AG09319 (cell line): ENCODE measurements around the gene COIL.

Experiments used
- DNase-seq: peaks from one replicate; pipeline ENCODE4 v3.0.0-alpha.2; 2010; ENCODE audit warnings: low read depth; ENCODE audit errors: extremely low read depth
- TF ChIP-seq, protein P1 (sequence below): IDR thresholded peaks from 2 replicates; pipeline ENCODE4 v1.5.1; 2011; ENCODE audit warnings: low read depth, mild to moderate bottlenecking, inconsistent platforms, low read length, moderate library complexity

COIL gene

DNA sequence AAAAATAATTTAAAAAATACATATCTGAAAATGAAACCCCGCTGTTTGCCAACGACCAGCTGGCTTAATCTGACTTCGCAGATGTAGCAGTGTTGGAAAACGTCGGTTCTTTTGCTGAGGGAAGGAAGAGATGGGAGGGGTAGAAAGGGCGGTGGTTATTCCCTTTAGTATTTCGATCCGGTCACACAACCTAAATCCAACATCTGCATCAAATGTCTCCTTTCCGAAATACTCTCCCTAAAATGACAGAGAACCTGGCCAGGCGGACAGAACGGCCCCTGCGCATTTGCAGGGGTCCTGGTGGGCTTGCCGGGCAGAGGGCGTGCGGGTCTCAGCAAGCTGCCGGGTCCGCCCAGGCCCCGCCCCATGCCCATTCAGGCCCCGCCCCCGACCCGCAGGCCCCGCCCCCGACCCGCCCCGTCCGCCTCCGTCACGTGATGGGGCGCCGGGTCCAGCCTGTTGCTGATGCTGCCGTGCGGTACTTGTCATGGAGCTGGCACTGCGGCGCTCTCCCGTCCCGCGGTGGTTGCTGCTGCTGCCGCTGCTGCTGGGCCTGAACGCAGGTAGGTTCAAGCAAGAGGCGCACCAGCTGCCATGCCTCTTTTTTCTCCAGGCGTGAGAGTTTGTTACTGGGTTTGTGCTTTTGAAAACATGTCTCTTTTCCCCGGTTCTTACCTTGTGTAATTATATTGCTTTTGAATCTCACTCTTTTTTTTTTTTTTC lies 17.0 kb upstream of the COIL start, which contains the start of gene SCPEP1:
TSS of gene SCPEP1 (plus strand) at position 459 of the 723 bp plus-strand sequence. CDS start at position 488, 29 bp downstream.
- DNase-seq, result peak; percentile 39
- TF ChIP-seq, protein P1, sequence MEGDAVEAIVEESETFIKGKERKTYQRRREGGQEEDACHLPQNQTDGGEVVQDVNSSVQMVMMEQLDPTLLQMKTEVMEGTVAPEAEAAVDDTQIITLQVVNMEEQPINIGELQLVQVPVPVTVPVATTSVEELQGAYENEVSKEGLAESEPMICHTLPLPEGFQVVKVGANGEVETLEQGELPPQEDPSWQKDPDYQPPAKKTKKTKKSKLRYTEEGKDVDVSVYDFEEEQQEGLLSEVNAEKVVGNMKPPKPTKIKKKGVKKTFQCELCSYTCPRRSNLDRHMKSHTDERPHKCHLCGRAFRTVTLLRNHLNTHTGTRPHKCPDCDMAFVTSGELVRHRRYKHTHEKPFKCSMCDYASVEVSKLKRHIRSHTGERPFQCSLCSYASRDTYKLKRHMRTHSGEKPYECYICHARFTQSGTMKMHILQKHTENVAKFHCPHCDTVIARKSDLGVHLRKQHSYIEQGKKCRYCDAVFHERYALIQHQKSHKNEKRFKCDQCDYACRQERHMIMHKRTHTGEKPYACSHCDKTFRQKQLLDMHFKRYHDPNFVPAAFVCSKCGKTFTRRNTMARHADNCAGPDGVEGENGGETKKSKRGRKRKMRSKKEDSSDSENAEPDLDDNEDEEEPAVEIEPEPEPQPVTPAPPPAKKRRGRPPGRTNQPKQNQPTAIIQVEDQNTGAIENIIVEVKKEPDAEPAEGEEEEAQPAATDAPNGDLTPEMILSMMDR, result no peak

DNA sequence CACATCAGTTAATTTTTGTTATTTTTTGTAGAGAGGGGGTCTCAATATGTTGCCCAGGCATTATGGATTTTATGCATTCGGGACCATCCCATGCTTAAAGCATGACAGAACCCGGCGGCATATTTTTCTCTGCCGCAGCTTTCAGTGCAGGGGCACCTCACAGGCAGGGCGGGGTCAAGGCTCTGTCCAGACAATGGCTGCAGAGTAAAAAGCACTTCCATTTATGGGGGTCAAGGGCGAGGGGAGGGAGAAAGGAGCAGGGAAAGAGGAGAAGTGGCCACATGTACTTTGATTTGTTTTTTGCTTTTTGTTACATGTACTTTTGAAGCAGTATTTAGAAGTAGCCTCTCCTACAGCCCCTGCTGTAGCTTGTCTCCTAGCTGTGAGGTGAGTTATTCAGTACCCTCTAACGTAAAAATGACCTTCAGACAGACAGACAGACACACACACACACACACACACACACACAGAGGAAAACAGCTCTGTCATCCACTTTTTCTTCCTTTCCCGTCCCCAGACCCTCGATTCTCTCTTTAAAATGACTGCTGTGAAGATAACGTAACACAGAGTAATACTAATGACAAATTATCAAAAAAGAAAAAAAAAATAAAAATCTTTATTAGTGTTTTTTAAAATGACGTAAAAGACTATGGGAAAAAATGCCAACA lies 16.2 kb upstream of the COIL start:
- DNase-seq, result no peak
- TF ChIP-seq, protein P1, result no peak

DNA sequence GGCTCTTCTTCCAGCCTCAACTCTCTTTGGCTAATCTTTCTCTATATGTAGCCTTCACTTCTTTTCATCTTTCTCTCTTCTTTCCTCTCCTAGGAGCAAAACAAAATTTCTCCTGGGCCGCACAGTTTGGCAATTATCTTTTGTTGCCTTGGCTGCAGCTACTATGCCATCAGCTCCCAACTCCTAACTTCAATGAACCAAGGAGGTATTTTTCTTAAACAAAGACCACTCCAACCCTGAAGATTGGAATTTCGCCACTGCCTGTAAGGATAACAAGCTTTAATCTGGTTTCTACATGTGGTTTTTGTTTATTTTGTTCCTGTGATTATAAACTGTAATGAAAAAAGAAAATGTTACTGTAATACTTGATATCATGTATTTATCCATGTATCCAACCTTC lies 14.8 kb upstream of the COIL start:
- no peak for DNase-seq
- TF ChIP-seq, protein P1, result no peak

DNA sequence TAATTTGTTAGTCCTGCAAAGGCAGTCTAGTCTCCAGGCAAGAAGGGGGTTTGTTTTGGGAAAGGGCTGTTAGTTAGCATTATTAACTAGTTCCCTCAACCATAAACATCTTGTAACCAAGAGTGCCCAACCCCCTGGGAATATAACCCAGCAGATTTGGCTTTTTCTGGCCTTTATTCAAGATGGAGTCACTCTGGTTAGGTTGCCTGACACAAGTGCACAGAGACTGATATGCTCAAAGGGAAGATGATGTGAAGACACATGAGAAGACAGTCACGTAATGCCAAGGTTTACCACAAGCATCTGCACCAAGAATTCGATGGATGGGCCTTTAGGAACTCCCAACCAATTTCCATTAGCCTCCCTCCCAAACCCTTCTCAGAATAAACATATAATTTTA lies 13.2 kb upstream of the COIL start:
- DNase-seq, result no peak
- TF ChIP-seq, protein P1, result no peak

DNA sequence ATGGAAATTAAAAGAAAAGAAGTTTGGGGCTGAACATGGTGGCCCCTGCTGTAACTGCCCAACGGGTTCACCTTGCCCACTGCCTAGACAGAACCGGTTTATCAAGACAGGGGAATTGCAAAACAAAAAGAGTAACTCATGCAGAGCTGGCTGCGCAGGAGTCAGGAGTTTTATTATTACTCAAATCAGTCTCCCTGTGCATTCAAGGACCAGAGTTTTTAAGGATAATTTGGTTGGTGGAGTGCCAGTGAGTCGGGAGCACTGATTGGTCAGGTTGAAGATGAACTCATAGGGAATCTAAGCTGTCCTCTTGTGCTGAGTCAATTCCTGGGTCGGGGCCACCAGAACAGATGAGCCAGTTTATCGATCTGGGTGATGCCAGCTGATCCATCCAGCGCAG lies 12.7 kb upstream of the COIL start:
- TF ChIP-seq, protein P1, result no peak
- no peak for DNase-seq

DNA sequence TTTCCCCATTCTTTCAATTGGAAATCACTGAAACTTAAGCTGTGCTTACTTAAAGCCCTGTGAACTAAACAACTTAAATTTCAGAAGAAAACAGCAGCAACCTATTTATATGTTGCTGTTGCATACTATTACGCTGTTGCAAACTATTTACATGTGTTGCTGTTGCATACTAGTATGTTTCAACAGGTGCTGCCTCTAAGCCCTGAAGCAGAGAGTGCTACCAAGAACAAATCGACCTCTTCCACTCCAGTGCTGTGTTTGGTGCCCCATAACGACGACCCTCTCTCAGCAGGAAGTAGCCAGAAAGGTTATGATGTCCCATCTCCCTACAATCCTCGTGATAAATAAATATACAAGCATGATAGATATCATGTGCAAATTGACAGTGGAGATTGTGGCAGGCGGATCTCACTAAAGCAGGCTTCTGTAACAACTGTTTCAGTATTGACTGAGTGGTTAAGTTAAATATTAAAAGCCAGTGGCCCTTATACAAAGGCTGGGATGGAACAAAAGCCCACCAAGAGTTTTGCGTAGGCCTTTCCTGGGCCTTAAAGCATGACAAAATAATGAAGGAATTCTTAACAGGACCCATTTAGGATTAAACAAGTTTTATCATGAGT lies 11.4 kb upstream of the COIL start:
- TF ChIP-seq, protein P1, result no peak
- no peak for DNase-seq

DNA sequence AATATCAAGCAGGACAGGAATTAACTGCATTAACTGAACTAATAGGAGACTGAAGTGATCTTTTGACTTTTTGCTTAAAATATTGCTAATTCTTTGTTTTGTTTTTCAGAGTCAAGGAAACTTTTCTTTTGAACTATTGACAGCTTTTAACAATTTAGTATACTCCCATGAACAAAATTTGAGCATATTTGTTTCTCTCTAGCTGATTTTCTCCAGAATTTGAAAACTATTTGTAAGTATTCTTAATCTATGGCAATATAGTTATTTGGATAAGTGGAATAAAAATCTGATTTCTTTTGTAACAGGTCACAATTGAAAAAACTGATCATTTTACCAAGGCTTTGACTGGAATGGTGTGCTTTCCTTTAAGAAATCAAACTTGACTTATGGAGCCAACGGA lies 10.1 kb upstream of the COIL start:
- DNase-seq, result no peak

More for the DNA sequence above, 10.1 kb upstream of the COIL start:
- TF ChIP-seq, protein P1, result no peak
